Ovary (tissue), 3 donors: Measurements from ENCODE around the gene CDK6.
"Not testable (repeated sequence)": the region's sequence is repeated elsewhere in the genome, so short reads cannot be mapped to it uniquely, and the experiment has no call there.

Experiments
- CTCF ChIP-seq, 3 donors: fragments of 450-650 bp in 2 of 3; fragments of 200-600 bp in 1 of 3; IDR thresholded peaks; one replicate each; pipeline versions ENCODE4 v1.5.1 to v1.8.0; 2016 to 2022; ENCODE audit warnings: antibody characterized with exemption in 3 of 3, mild to moderate bottlenecking in 1 of 3
- POLR2A ChIP-seq: fragments of 450-650 bp; IDR thresholded peaks from one replicate; pipeline ENCODE4 v1.6.1; 2017; ENCODE audit warnings: antibody characterized with exemption, mild to moderate bottlenecking, moderate library complexity
- donor health status: DM: no; HTN: no; CAD: no.

GRCh38 chr7:92604517-92604916 is 231.9 kb downstream of the CDK6 start:
- not testable (repeated sequence) for TF ChIP-seq CTCF (IDR thresholded peaks at IDR 0.05); POLR2A
